ENCODE results near the gene NT5DC2.

- TF ChIP-seq EZH2phosphoT487 (IDR thresholded peaks at IDR 0.05; ENCODE audit: borderline replicate concordance, low read depth, low read length), result no peak
- no peak for TF ChIP-seq CTCF (conservative IDR thresholded peaks at IDR 0.05; ENCODE audit: low read length)
Observed at GRCh38 chr3:52501046-52501445, 32.6 kb downstream of the NT5DC2 start.

All from OCI-LY7 (cell line).